NOMO-1 treated with DMSO at 0.1 percent for 48 hours (cell line): ENCODE results near the gene TIMM50.
A peak's percentile ranks its signal among the peaks of the same experiment; 100 is the strongest.

ENCODE experiments used
- DNase-seq: peaks from one replicate; lab custom pipeline; 2025; ENCODE audit not compliant: unreplicated experiment; lab: John Stamatoyannopoulos, UW

Gene TIMM50

GRCh38 chr19:39525205-39525604, 44.6 kb downstream of the TIMM50 start:
- DNase-seq, result no peak

- DNase-seq, result no peak
These were observed 51.2 kb downstream of the TIMM50 start for GRCh38 chr19:39531834-39532232.

- DNase-seq, result peak; percentile 94
These were observed 51.8 kb downstream of the TIMM50 start, which contains the start of gene EID2B for GRCh38 chr19:39532233-39533002. EID2B (minus strand) TSS chr19:39532852; CDS start chr19:39532802, 50 bp downstream.

- no peak for DNase-seq
These were observed 52.4 kb downstream of the TIMM50 start for GRCh38 chr19:39533003-39533512.

GRCh38 chr19:39533791-39534190, 53.2 kb downstream of the TIMM50 start:
- no peak for DNase-seq

GRCh38 chr19:39539165-39539517, 58.5 kb downstream of the TIMM50 start:
- no peak for DNase-seq

- DNase-seq, result peak; percentile 96
These were observed 59.1 kb downstream of the TIMM50 start, which contains the start of gene EID2 for GRCh38 chr19:39539518-39540332. EID2 (minus strand) TSS chr19:39540161; CDS start chr19:39540079, 82 bp downstream.

GRCh38 chr19:39540333-39540673, 59.7 kb downstream of the TIMM50 start:
- DNase-seq, result no peak
